ENCODE measurements around the gene RAPGEF5.

RAPGEF5 gene

GRCh38 chr7:22205631-22206030 lies 151.3 kb downstream of the RAPGEF5 start:
- TF ChIP-seq Cebpa-rat (IDR thresholded peaks at IDR 0.05), result no peak
- Histone ChIP-seq H3K4me2 (no peak overlapping the region), H4K20me1 (no peaks in the 10 kb centered on the region), H3K27me3 (no peaks in the 10 kb centered on the region), H3K4me1 (peaks cover 5% of the 10 kb centered on the region; the same call in 1 of the 2 replicates), H3K9ac (no peak overlapping the region), H3K4me3 (no peak overlapping the region), H3K36me3 (peaks cover 41% of the 10 kb centered on the region), H3K27ac (no peak overlapping the region), H3K9me3 (no peaks in the 10 kb centered on the region)

DNA sequence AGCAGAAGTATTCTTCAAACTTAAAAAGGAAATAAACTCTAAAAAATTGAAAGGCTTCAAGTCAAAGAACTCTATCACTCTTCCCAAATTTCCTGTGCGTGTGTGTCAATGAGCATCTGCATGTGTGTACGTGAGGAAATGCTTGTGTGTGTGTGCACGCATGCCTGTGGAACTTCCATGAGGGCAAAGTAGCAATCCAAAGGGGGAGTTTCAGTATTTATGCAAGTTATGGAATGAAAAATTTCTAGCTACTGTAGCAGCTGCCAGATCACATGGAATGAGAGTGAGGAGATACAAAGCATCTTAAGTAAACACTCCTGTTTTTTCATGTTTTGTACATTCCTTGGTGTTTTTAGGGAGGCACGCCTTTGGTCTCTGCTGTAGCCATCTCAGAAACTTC lies 152.6 kb downstream of the RAPGEF5 start:
- H4K20me1 ChIP-seq, result no peaks in the 10 kb centered on the region

GRCh38 chr7:22202141-22202540 lies 154.8 kb downstream of the RAPGEF5 start:
- Histone ChIP-seq H3K4me1 (no peaks in the 10 kb centered on the region), H3K27me3 (no peaks in the 10 kb centered on the region), H3K9me3 (no peaks in the 10 kb centered on the region), H3K36me3 (peaks cover 69% of the 10 kb centered on the region), H3K9ac (no peak overlapping the region), H3K4me2 (no peak overlapping the region), H4K20me1 (no peaks in the 10 kb centered on the region), H3K4me3 (no peak overlapping the region), H3K27ac (no peak overlapping the region)
- TF ChIP-seq Cebpa-rat (IDR thresholded peaks at IDR 0.05), result no peak

More for the DNA sequence above, 152.6 kb downstream of the RAPGEF5 start:
- Histone ChIP-seq H3K27ac (no peak overlapping the region), H3K4me2 (no peak overlapping the region), H3K27me3 (no peaks in the 10 kb centered on the region), H3K4me3 (no peak overlapping the region), H3K36me3 (peaks cover 48% of the 10 kb centered on the region), H3K9ac (no peak overlapping the region), H3K9me3 (no peaks in the 10 kb centered on the region), H3K4me1 (peaks cover 5% of the 10 kb centered on the region; the same call in 1 of the 2 replicates)
- TF ChIP-seq Cebpa-rat (IDR thresholded peaks at IDR 0.05), result no peak

- Histone ChIP-seq H3K36me3 (peaks cover 74% of the 10 kb centered on the region), H3K4me2 (no peak overlapping the region)
- TF ChIP-seq Cebpa-rat (IDR thresholded peaks at IDR 0.05), result no peak
Observed at GRCh38 chr7:22201186-22201880, 155.6 kb downstream of the RAPGEF5 start.

GRCh38 chr7:22200777-22201176 lies 156.2 kb downstream of the RAPGEF5 start:
- Histone ChIP-seq H3K9me3 (no peaks in the 10 kb centered on the region), H3K36me3 (peaks cover 79% of the 10 kb centered on the region), H3K4me2 (no peak overlapping the region), H3K4me3 (no peak overlapping the region), H4K20me1 (no peaks in the 10 kb centered on the region), H3K27ac (no peak overlapping the region), H3K4me1 (no peaks in the 10 kb centered on the region), H3K27me3 (no peaks in the 10 kb centered on the region), H3K9ac (no peak overlapping the region)
- no peak for TF ChIP-seq Cebpa-rat (IDR thresholded peaks at IDR 0.05)

More at GRCh38 chr7:22201186-22201880, 155.6 kb downstream of the RAPGEF5 start:
- Histone ChIP-seq H3K9me3 (no peaks in the 10 kb centered on the region), H3K27me3 (no peaks in the 10 kb centered on the region), H3K4me1 (no peaks in the 10 kb centered on the region), H3K27ac (no peak overlapping the region), H3K4me3 (no peak overlapping the region), H3K9ac (no peak overlapping the region), H4K20me1 (no peaks in the 10 kb centered on the region)

DNA sequence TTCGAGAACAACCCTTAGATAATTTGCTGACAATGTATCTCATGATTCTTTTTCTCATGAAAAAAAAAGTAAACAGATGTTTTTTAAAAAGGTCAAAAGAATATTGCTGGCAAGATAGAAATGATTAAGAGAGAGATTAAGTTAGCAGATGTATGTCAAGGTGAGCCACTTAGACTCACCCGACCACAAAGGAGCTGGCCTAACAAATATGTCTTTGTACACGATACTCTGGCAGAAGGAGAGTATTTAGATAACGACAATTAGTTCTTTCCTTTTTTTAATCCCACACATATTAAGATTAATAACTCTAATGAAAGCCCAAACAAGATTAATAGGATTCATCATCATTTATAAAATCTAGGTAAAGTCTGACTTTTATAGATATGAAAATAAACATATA lies 156.7 kb downstream of the RAPGEF5 start:
- H4K20me1 ChIP-seq, result no peaks in the 10 kb centered on the region
- no peak overlapping the region for H3K4me2 ChIP-seq
- H3K27me3 ChIP-seq, result no peaks in the 10 kb centered on the region
- no peak for TF ChIP-seq Cebpa-rat (IDR thresholded peaks at IDR 0.05)
- no peak overlapping the region for H3K4me3 ChIP-seq
- H3K9ac ChIP-seq, result no peak overlapping the region
- peaks cover 84% of the 10 kb centered on the region for H3K36me3 ChIP-seq
- H3K4me1 ChIP-seq, result no peaks in the 10 kb centered on the region
- H3K27ac ChIP-seq, result no peak overlapping the region
- H3K9me3 ChIP-seq, result no peaks in the 10 kb centered on the region

DNA sequence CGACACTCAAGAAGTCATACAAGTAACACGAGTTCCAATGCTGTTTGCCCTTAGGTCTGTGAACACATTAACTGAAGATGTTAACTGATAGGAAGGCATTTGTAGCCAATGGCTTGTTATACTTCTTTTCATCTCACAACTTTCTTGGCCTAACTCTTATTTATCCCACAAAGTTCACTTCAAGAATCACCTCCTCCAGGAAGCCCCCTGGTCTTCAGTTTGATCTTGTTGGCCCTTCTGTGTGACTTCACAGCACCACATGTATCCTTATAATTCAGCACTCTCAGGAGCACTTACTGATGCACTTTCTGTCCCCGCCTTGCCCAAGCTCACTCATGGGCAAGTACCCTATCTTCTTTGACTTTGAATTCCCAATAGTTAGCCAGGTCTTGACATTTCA lies 159.6 kb downstream of the RAPGEF5 start:
- TF ChIP-seq Cebpa-rat (IDR thresholded peaks at IDR 0.05), result no peak
- Histone ChIP-seq H3K9ac (no peak overlapping the region), H3K27ac (no peak overlapping the region), H3K9me3 (no peaks in the 10 kb centered on the region), H3K36me3 (peaks cover 83% of the 10 kb centered on the region), H3K4me3 (no peak overlapping the region), H3K4me2 (no peak overlapping the region), H3K27me3 (no peaks in the 10 kb centered on the region), H4K20me1 (no peaks in the 10 kb centered on the region), H3K4me1 (no peaks in the 10 kb centered on the region)

DNA sequence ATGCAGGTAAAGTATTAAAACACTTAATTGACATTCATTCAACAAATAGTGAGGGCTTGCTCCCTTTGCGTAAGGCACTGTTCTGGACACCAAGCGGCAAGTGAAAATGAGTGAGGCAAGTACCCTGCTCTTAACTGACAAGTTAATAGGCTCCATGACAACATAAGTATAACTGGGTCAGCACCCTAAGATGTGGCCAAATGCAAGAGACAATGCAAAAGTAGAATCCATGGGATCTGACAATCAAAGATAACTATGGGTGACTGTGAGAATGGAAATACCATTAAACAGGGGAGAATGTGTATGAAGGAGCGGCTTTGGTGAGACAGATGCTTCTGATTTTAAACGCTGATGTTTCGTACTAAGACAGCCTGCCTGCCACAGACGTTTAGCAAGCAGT lies 160.5 kb downstream of the RAPGEF5 start:
- TF ChIP-seq Cebpa-rat (IDR thresholded peaks at IDR 0.05), result no peak
- Histone ChIP-seq H3K27ac (no peak overlapping the region), H4K20me1 (no peaks in the 10 kb centered on the region), H3K36me3 (peaks cover 82% of the 10 kb centered on the region), H3K27me3 (no peaks in the 10 kb centered on the region), H3K4me2 (no peak overlapping the region), H3K9ac (no peak overlapping the region), H3K4me1 (no peaks in the 10 kb centered on the region), H3K4me3 (no peak overlapping the region), H3K9me3 (no peaks in the 10 kb centered on the region)

DNA sequence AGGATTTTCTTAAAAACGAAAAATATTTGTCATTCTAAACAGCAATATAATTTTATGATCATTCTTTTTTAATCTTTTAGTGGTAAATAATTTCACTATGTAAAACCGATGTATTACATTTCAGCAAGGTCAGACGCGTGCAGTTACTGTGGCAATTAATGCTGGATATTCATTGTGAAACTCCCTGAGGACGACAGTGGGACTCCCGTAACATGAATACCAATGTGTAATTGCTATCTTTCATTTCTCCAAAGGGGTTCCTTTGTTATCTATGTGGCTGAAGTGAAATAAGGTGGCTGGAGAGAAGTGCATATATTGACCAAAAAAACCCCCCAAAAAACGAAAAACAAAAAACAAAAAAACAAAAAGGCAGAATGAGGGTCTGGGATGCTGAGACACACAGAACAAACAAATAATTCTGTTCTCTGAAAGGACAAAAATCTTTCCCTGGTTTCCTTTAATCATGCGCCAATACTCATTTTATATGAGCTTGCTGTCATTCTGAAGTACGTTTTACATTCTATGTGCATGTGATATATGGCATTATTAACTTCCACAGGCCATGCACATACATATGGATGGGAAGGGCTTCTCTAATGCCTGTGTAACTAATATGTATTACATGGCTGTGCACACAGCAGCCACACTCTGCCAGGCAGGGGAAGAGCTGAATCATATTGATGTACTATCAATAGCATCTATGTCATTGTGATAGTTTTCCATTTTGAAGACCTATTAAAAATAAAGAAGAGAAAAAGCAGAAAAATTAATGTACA lies 161.4 kb downstream of the RAPGEF5 start:
- no peak overlapping the region for H3K27ac ChIP-seq
- H3K9ac ChIP-seq, result no peak overlapping the region
- TF ChIP-seq Cebpa-rat (IDR thresholded peaks at IDR 0.05), result no peak
- no peaks in the 10 kb centered on the region for H3K4me1 ChIP-seq
- H3K4me2 ChIP-seq, result no peak overlapping the region
- no peak overlapping the region for H3K4me3 ChIP-seq
- no peaks in the 10 kb centered on the region for H3K9me3 ChIP-seq
- H3K27me3 ChIP-seq, result no peaks in the 10 kb centered on the region
- H4K20me1 ChIP-seq, result no peaks in the 10 kb centered on the region
- H3K36me3 ChIP-seq, result peaks cover 82% of the 10 kb centered on the region

DNA sequence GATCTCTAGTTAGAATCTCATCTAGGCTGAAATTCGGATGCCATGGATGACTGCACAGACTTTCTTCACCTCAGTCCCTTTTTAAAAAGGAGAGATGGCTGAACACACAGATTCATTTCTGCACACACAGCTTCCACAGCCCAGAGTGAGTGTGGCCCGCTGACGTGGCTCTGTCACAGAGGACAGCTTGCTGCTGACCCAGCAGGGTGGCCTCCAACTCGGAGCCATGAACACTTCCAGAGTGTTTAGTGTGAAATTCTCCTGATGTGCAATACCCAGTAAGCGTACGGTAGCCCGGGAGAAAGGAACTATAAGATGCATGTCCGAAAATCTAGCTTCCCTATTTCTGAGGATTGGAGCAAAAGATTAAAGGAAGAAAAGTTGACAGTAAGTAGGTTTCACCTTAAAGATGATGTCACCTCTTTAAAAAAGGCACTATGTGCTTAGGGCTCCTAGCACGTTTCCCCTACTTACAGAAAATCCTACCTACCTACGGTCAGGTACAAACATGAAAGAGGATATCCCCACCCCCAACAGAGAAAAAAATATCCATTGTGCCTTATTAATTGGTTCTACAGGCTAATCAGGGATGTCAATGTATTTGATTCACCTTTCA lies 162.2 kb downstream of the RAPGEF5 start:
- H3K9ac ChIP-seq, result no peak overlapping the region
- no peaks in the 10 kb centered on the region for H3K27me3 ChIP-seq
- H4K20me1 ChIP-seq, result no peaks in the 10 kb centered on the region
- H3K4me2 ChIP-seq, result no peak overlapping the region
- H3K4me1 ChIP-seq, result no peaks in the 10 kb centered on the region
- peaks cover 86% of the 10 kb centered on the region for H3K36me3 ChIP-seq
- TF ChIP-seq Cebpa-rat (IDR thresholded peaks at IDR 0.05), result no peak
- no peak overlapping the region for H3K27ac ChIP-seq
- H3K9me3 ChIP-seq, result no peaks in the 10 kb centered on the region
- no peak overlapping the region for H3K4me3 ChIP-seq

All from BLaER1 (cell line).